ENCODE measurements around the gene NECTIN4. TPM values are rescaled to one million over a fixed set of nuclear protein-coding genes. Genes with fewer than 3 reads are reported as not detected.

NECTIN4 gene
- total and polyA plus RNA-seq, 2 of the 13 experiments (the other 11 are each of a cell fraction or from before 2014, with no cell fraction given), result 5.9 to 12.4 TPM

DNA sequence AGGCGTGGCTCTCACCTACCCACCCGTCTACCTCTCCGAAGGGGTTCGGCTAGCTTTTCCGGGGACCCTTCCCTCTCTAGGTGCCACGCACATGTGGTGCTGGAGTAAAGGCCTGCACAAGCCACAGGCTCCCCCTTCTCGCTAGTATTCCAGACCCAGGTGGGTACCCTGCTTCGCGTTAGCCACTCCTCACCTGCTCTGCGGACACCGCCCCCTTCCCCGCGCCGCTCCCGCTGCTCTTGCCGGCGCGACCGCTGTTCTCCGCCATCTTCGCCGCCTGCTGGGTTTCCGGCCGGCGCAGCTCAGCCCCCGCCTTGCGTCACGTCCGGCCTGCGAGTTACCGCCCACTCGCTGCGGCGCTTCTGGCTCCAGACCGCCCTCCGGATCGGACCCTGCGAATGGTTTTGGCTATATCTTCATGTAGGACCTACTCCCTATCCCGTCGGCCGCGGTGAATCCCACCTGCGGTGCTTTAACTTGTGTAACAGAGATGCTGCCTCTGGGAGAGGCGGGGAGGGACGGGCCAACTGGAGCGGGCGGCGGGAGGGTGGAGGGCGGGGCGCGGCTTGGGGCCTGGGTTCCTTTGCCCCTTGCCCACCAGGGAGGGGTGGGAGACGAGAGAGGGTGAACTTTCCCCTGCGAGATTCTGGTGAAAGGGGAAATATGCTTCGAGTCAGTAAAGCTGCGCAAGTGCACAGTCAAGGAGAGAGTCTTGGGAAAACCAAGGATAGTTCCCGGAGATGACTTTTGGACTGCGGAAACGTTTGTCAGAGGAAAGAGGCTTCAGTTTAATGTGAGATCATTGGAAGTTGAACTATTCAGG, 28.6 kb upstream of the NECTIN4 start, which contains the start of the genes NIT1 and PFDN2 (continued):
- TF ChIP-seq BATF2 (CRISPR knock-in tag; IDR thresholded peaks at IDR 0.05) (0 out of 2 replicates have a peak, but pooled peaks have one; percentile 23), BRD4 (CRISPR knock-in tag; IDR thresholded peaks at IDR 0.05) (peak; percentile 71; the same call in 1 of the 2 replicates), ZFP36L1 (CRISPR knock-in tag; IDR thresholded peaks at IDR 0.05) (peak; percentile 70; the same call in 1 of the 2 replicates), ZSCAN21 (CRISPR knock-in tag; IDR thresholded peaks at IDR 0.05; ENCODE audit: borderline replicate concordance) (no peak), CBFB (CRISPR knock-in tag; IDR thresholded peaks at IDR 0.05) (peak; percentile 81), ZNF776 (CRISPR knock-in tag; IDR thresholded peaks at IDR 0.05) (0 out of 2 replicates have a peak, but pooled peaks have one; percentile 73), RXRB (CRISPR knock-in tag; IDR thresholded peaks at IDR 0.05; ENCODE audit: borderline replicate concordance) (0 out of 2 replicates have a peak, but pooled peaks have one; percentile 25), NFIC (IDR thresholded peaks at IDR 0.05; ENCODE audit: low read length) (no peak), ZNF746 (CRISPR knock-in tag; IDR thresholded peaks at IDR 0.05) (no peak; the same call in 1 of the 2 replicates), NONO (IDR thresholded peaks at IDR 0.05) (no peak), NONO (CRISPR knock-in tag; conservative IDR thresholded peaks at IDR 0.05) (peak; percentile 87), ZMAT3 (CRISPR knock-in tag; conservative IDR thresholded peaks at IDR 0.05) (peak; percentile 76; the same call in 1 of the 2 replicates), ZNF383 (CRISPR knock-in tag; IDR thresholded peaks at IDR 0.05; ENCODE audit: borderline replicate concordance) (no peak), ZBTB2 (CRISPR knock-in tag; IDR thresholded peaks at IDR 0.05; ENCODE audit: low read depth) (0 out of 2 replicates have a peak, but pooled peaks have one; percentile 68), MXI1 (IDR thresholded peaks at IDR 0.05; ENCODE audit: borderline replicate concordance, low read depth, low read length) (peak; percentile 66; the same call in 1 of the 3 replicates), ZNF784 (CRISPR knock-in tag; IDR thresholded peaks at IDR 0.05; ENCODE audit: borderline replicate concordance) (0 out of 2 replicates have a peak, but pooled peaks have one; percentile 39), ZNF773 (CRISPR knock-in tag; IDR thresholded peaks at IDR 0.05; ENCODE audit: borderline replicate concordance) (0 out of 2 replicates have a peak, but pooled peaks have one; percentile 34), BORCS8-MEF2B (CRISPR knock-in tag; IDR thresholded peaks at IDR 0.05) (peak; percentile 76), ZBTB7A (CRISPR knock-in tag; IDR thresholded peaks at IDR 0.05) (0 out of 2 replicates have a peak, but pooled peaks have one; percentile 59), ZNF678 (CRISPR knock-in tag; IDR thresholded peaks at IDR 0.05) (0 out of 2 replicates have a peak, but pooled peaks have one; percentile 18), TAF1 (CRISPR knock-in tag; IDR thresholded peaks at IDR 0.05) (peak; percentile 99), ZNF230 (CRISPR knock-in tag; IDR thresholded peaks at IDR 0.05) (peak; percentile 19; the same call in 1 of the 2 replicates)
- TF ChIP-seq, protein P1, sequence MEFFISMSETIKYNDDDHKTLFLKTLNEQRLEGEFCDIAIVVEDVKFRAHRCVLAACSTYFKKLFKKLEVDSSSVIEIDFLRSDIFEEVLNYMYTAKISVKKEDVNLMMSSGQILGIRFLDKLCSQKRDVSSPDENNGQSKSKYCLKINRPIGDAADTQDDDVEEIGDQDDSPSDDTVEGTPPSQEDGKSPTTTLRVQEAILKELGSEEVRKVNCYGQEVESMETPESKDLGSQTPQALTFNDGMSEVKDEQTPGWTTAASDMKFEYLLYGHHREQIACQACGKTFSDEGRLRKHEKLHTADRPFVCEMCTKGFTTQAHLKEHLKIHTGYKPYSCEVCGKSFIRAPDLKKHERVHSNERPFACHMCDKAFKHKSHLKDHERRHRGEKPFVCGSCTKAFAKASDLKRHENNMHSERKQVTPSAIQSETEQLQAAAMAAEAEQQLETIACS (CRISPR knock-in tag; IDR thresholded peaks at IDR 0.05), result peak; percentile 50; the same call in 1 of the 2 replicates

Data from HepG2 (cell line).